ENCODE results near the gene SYCE1.
"Not testable (repeated sequence)": the region's sequence is repeated elsewhere in the genome, so short reads cannot be mapped to it uniquely, and the experiment has no call there.

The SYCE1 gene, protein sequence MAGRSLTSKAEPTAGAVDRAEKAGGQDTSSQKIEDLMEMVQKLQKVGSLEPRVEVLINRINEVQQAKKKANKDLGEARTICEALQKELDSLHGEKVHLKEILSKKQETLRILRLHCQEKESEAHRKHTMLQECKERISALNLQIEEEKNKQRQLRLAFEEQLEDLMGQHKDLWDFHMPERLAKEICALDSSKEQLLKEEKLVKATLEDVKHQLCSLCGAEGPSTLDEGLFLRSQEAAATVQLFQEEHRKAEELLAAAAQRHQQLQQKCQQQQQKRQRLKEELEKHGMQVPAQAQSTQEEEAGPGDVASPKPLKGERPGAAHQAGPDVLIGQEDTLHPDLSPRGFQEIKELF

DNA sequence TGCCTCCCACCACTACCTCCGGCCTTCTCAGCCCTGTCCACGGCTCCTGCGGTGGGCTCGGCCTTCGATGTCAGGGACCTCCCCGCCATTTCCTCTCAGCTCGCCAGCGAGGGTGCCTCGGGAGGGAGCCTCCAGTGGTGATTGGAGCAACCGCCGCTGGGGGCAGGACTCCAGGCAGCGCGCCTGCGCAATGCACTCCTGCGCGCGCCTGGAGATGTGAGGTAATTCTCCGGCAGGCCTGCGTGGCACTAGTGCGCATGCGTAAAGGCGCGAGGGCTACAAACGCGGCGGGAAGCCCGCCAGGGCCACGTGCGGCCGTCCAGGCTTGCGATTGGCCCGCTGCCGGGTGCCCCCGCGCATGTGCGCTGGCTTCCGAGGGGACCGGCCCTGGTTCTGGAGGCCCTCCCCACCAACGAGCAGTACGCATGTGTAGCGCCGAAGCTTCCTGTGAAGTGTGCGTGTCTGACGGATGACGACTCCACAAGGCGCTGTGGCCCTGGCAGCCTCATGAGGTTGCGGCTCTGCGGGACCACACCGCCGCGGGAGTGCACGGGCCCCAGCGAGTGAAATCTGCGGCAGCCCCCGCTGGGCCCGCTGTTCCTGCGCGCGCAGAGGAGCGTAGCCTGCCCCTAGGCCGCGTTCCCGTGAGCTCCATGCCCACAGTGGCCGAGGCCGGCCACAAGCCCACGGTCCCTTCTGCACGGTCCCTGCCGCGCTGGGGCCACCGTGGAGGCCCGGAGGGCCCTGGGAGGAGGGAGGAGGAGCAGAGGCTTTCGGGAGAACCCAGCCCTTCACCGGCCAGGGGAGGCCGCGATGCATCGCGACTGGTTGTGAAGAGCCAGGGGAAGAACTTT, at the start of gene SYCE1:
SYCE1 (minus strand) TSS at position 143 of the 854 bp plus-strand sequence; CDS start at position 89, 54 bp downstream.
- Mint-ChIP-seq H3K36me3 (peaks cover 2% of the 10 kb centered on the region), H3K4me1 (ENCODE audit: low read depth) (no peaks in the 10 kb centered on the region), H3K4me3 (no peak within 1 kb of the TSS), H3K27ac (no peak within 1 kb of the TSS), H3K27me3 (peaks cover 7% of the 10 kb centered on the region), H3K9me3 (ENCODE audit: low read depth) (no peaks in the 10 kb centered on the region)

DNA sequence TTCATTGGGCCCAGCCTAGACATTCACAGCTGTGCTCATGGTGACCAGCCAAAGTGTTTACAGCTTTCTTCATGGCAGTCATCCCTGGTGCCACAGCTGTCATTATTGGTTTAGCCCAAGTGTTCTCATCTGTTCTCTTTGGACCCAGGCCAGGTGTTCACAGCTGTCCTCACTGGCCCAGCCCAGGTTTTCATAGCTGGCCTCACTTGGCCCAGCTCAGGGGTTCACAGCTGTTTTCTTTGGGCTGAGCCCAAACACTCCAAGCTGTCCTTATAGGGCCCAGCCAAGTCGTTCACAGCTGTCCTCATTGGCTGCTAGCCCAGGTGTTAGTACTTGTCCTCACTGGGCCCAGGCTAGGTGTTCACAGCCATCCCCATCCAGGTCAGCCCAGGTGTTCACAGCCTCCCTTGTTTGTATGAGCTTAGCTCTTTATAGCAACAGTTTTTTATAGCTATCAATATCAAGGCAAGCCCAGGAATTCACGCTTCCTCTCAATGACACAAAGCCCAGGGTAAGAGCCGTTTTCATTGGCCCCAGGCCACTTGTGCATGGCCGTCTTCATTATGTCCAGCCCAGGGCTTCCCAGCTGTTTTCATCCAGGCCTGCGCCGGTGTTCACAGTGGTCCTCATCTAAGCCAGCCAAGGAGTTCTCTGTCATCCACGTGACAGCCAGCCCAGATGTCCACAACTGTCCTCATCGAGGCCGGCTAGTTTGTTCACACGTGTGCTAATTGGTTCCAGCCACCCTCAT, 49.6 kb upstream of the SYCE1 start:
- Mint-ChIP-seq H3K4me1 (ENCODE audit: low read depth) (no peaks in the 10 kb centered on the region), H3K27me3 (peaks cover 6% of the 10 kb centered on the region), H3K4me3 (no peak overlapping the region), H3K36me3 (no peaks in the 10 kb centered on the region), H3K27ac (no peak overlapping the region), H3K9me3 (ENCODE audit: low read depth) (no peaks in the 10 kb centered on the region)

DNA sequence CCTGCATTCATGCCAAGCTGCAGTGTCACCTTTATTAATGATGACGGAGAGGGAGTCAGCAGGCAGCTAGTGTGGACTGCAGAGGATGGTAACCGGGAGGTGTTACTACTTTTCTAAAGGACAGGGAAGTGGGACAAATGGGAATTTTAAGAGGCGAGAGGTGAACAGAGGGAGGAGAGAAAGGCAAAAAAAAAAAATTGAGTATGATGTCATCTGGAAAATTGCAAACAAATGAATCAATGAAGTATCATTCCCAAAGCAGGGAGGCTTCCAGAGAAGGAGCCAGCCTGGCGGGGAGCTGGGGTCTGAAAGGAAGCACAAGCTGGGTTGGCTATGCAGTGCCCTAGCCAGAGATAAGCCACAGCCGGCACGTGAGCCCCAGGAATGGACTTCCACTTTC, 48.3 kb upstream of the SYCE1 start:
- Mint-ChIP-seq H3K9me3 (ENCODE audit: low read depth) (no peaks in the 10 kb centered on the region), H3K27ac (no peak overlapping the region), H3K36me3 (no peaks in the 10 kb centered on the region), H3K4me1 (ENCODE audit: low read depth) (no peaks in the 10 kb centered on the region), H3K4me3 (no peak overlapping the region), H3K27me3 (peaks cover 7% of the 10 kb centered on the region)

GRCh38 chr10:133611079-133611478, 45.7 kb upstream of the SYCE1 start:
- Mint-ChIP-seq H3K4me1 (ENCODE audit: low read depth) (no peaks in the 10 kb centered on the region), H3K9me3 (ENCODE audit: low read depth) (no peaks in the 10 kb centered on the region), H3K36me3 (no peaks in the 10 kb centered on the region), H3K27me3 (peaks cover 26% of the 10 kb centered on the region), H3K4me3 (no peak overlapping the region), H3K27ac (no peak overlapping the region)

DNA sequence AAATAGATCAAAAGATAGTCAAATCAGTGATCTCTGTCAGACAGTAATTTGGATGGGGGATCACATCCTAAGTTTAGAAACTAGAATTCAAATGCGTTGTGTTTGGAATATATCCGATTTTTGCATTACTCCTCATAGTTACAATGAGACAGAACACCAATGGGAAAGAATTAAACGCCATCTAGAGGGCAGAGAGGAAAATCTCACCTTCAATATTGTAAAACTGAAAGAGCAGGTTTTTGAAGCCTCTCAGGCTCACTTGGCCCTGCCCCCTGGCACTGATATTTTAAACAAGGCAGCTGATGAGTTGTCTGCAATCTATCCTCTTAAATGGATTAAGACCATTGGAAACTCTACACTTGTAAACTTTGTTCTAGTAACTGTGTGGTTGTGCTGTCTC, 43.5 kb upstream of the SYCE1 start:
- Mint-ChIP-seq H3K36me3 (no peaks in the 10 kb centered on the region), H3K27me3 (peaks cover 31% of the 10 kb centered on the region), H3K4me1 (ENCODE audit: low read depth) (no peaks in the 10 kb centered on the region), H3K9me3 (ENCODE audit: low read depth) (no peaks in the 10 kb centered on the region), H3K4me3 (no peak overlapping the region), H3K27ac (no peak overlapping the region)

GRCh38 chr10:133603434-133603833, 38.1 kb upstream of the SYCE1 start:
- H3K4me3 Mint-ChIP-seq; H3K36me3 Mint-ChIP-seq; H3K9me3 Mint-ChIP-seq (ENCODE audit: low read depth); H3K4me1 Mint-ChIP-seq (ENCODE audit: low read depth); H3K27ac Mint-ChIP-seq: not testable (repeated sequence)
- H3K27me3 Mint-ChIP-seq = peaks cover 45% of the 10 kb centered on the region

- H3K4me3 Mint-ChIP-seq = no peak overlapping the region
- no peaks in the 10 kb centered on the region for H3K36me3 Mint-ChIP-seq
- H3K9me3 Mint-ChIP-seq (ENCODE audit: low read depth) = no peaks in the 10 kb centered on the region
- H3K4me1 Mint-ChIP-seq (ENCODE audit: low read depth) = no peaks in the 10 kb centered on the region
- no peak overlapping the region for H3K27ac Mint-ChIP-seq
- peaks cover 37% of the 10 kb centered on the region for H3K27me3 Mint-ChIP-seq
Observed at GRCh38 chr10:133600657-133601056, 35.3 kb upstream of the SYCE1 start.

- H3K4me3 Mint-ChIP-seq; H3K9me3 Mint-ChIP-seq (ENCODE audit: low read depth); H3K4me1 Mint-ChIP-seq (ENCODE audit: low read depth); H3K36me3 Mint-ChIP-seq; H3K27ac Mint-ChIP-seq: not testable (repeated sequence)
- H3K27me3 Mint-ChIP-seq = peaks cover 40% of the 10 kb centered on the region
Observed at GRCh38 chr10:133599869-133600268, 34.5 kb upstream of the SYCE1 start.

DNA sequence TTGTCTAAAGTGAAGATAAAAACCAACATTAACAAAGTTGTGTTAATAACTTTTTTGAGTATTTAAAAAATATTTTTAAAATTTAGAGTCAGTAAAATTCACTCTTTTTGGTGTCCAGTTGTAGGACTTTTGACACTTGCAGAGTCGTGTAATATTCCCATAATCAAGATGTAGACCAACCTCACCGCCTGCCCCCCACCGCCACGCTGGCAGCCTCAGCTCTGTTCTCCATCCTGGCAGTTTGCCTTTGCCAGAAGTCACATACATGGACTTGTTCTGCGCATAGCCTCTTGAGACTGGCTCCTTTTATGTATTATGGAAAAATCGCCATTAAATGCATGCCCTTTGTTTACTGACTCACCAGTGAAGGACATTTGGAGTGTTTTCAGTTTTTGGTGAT, 27.3 kb upstream of the SYCE1 start:
- Mint-ChIP-seq H3K27me3 (peaks cover 16% of the 10 kb centered on the region), H3K4me1 (ENCODE audit: low read depth) (no peaks in the 10 kb centered on the region), H3K36me3 (no peaks in the 10 kb centered on the region), H3K4me3 (no peak overlapping the region), H3K9me3 (ENCODE audit: low read depth) (no peaks in the 10 kb centered on the region), H3K27ac (no peak overlapping the region)

GRCh38 chr10:133590970-133591359, 25.6 kb upstream of the SYCE1 start:
- Mint-ChIP-seq H3K27ac (no peak overlapping the region), H3K27me3 (peaks cover 11% of the 10 kb centered on the region), H3K9me3 (ENCODE audit: low read depth) (no peaks in the 10 kb centered on the region), H3K4me1 (ENCODE audit: low read depth) (no peaks in the 10 kb centered on the region), H3K4me3 (no peak overlapping the region), H3K36me3 (no peaks in the 10 kb centered on the region)

- no peak overlapping the region for H3K4me3 Mint-ChIP-seq
- no peaks in the 10 kb centered on the region for H3K36me3 Mint-ChIP-seq
- no peaks in the 10 kb centered on the region for H3K4me1 Mint-ChIP-seq (ENCODE audit: low read depth)
- H3K9me3 Mint-ChIP-seq (ENCODE audit: low read depth) = no peaks in the 10 kb centered on the region
- peaks cover 11% of the 10 kb centered on the region for H3K27me3 Mint-ChIP-seq
- H3K27ac Mint-ChIP-seq = no peak overlapping the region
Observed at GRCh38 chr10:133590226-133590969, 25.0 kb upstream of the SYCE1 start.

- H3K36me3 Mint-ChIP-seq; H3K27ac Mint-ChIP-seq; H3K4me1 Mint-ChIP-seq (ENCODE audit: low read depth); H3K9me3 Mint-ChIP-seq (ENCODE audit: low read depth); H3K4me3 Mint-ChIP-seq; H3K27me3 Mint-ChIP-seq: not testable (repeated sequence)
Observed at GRCh38 chr10:133577037-133577436, 11.7 kb upstream of the SYCE1 start.

DNA sequence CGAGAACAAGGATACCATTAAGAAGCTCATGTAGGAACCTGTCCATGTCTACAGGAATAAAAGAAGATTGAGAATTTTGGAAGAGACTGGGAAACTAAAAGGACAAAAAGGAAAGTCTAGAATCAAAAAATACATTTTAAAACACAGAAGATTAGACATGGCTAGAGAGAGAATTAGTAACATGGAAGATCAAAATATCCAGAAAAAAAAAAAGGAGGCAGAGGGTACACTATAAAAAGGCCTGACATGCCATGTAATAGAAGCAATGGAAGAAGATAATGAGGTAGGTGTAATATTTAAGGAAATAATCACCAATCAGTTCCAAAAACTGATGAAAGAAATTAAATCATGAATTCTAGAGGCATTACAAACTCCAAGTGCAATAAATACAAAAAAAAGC, 8.1 kb upstream of the SYCE1 start:
- H3K27ac Mint-ChIP-seq = not testable (repeated sequence)

DNA sequence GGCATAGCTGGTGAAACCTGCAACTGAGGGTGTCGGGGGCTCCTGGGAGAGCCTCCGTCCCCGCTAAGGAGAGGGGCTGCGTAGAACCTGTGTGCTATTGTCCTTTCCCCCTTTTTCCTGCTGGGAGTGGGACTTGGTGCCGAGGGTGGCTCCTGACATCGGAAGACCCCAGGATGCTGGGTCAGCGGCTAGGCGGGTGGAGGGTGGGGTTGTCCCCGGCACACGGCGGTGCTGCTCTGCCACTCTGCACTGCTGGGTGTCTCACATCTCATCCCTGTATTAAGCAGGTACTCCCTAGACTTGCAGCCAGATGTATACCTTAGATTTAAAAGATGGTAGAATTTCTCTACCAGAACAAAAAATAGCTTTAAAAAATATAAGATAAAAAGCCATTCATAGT, 6.7 kb upstream of the SYCE1 start:
- not testable (repeated sequence) for H3K27me3 Mint-ChIP-seq; H3K36me3 Mint-ChIP-seq; H3K9me3 Mint-ChIP-seq (ENCODE audit: low read depth); H3K27ac Mint-ChIP-seq; H3K4me3 Mint-ChIP-seq; H3K4me1 Mint-ChIP-seq (ENCODE audit: low read depth)

More for the DNA sequence above, 8.1 kb upstream of the SYCE1 start:
- H3K36me3 Mint-ChIP-seq; H3K4me1 Mint-ChIP-seq (ENCODE audit: low read depth); H3K9me3 Mint-ChIP-seq (ENCODE audit: low read depth); H3K4me3 Mint-ChIP-seq; H3K27me3 Mint-ChIP-seq: not testable (repeated sequence)

- H3K27me3 Mint-ChIP-seq; H3K4me3 Mint-ChIP-seq; H3K9me3 Mint-ChIP-seq (ENCODE audit: low read depth); H3K4me1 Mint-ChIP-seq (ENCODE audit: low read depth); H3K27ac Mint-ChIP-seq; H3K36me3 Mint-ChIP-seq: not testable (repeated sequence)
Observed at GRCh38 chr10:133569801-133570200, 4.4 kb upstream of the SYCE1 start.

Data from activated naive CD8-positive, alpha-beta T cell (primary cell).